HEK293 (cell line): ENCODE measurements around the gene RIPK3.

Experiments
- CTCF ChIA-PET: fragments of 350-600 bp; formaldehyde crosslinking; extraction: SDS; loops from one replicate; lab custom pipeline; 2021; ENCODE audit warnings: antibody characterized with exemption; lab: Yijun Ruan, JAX
- POLR2A ChIA-PET: fragments of 300-600 bp; formaldehyde crosslinking; extraction: SDS; loops from one replicate; lab custom pipeline; 2020; ENCODE audit warnings: antibody characterized with exemption, inconsistent platforms; lab: Yijun Ruan, JAX
- H3K27ac ChIP-seq: fragments of 200-500 bp; sonication (Bioruptor generic); 2 replicates; pipeline ENCODE4 v1.5.1; 2014; ENCODE audit warnings: low read depth, low read length, control low read depth, inconsistent platforms; ENCODE audit errors: extremely low read depth
- H3K36me3 ChIP-seq, 2 experiments: fragments of 200-500 bp in 1 of 2; sonication (Bioruptor generic) in 1 of 2; 1 replicate in 1 of 2; 2 replicates in 1 of 2; pipeline ENCODE4 v1.5.1; 2014 to 2017; ENCODE audit warnings: inconsistent platforms in 2 of 2, low read length in 2 of 2; ENCODE audit not compliant: control insufficient read depth in 2 of 2, insufficient read depth in 1 of 2
- H3K4me1 ChIP-seq: fragments of 200-500 bp; sonication (Bioruptor generic); 2 replicates; pipeline ENCODE4 v1.5.1; 2014; ENCODE audit warnings: mild to moderate bottlenecking, low read length, inconsistent platforms; ENCODE audit not compliant: control insufficient read depth, insufficient read depth
- H3K4me3 ChIP-seq: 2 replicates; pipeline ENCODE4 v1.5.1; 2011; ENCODE audit warnings: low read depth, mild to moderate bottlenecking, control low read depth, low read length, moderate library complexity
- H3K9me3 ChIP-seq: fragments of 200-500 bp; sonication (Bioruptor generic); 2 replicates; pipeline ENCODE4 v1.5.1; 2014; ENCODE audit warnings: low read depth, low read length, inconsistent platforms; ENCODE audit not compliant: control insufficient read depth, insufficient read depth
- GFI1B ChIP-seq: fragments of 450-650 bp; formaldehyde crosslinking; IDR thresholded peaks from 2 replicates; pipeline ENCODE4 v1.5.1; 2016; ENCODE audit warnings: missing biosample characterization, missing genetic modification characterization
- KLF17 ChIP-seq: fragments of 450-650 bp; formaldehyde crosslinking; IDR thresholded peaks from 2 replicates; pipeline ENCODE4 v1.5.1; 2016; ENCODE audit warnings: missing biosample characterization, missing genetic modification characterization
- PRDM10 ChIP-seq: fragments of 450-650 bp; formaldehyde crosslinking; IDR thresholded peaks from 2 replicates; pipeline ENCODE4 v1.5.1; 2016; ENCODE audit warnings: missing biosample characterization, missing genetic modification characterization
- REPIN1 ChIP-seq: fragments of 450-650 bp; formaldehyde crosslinking; IDR thresholded peaks from 2 replicates; pipeline ENCODE4 v1.5.1; 2017; ENCODE audit warnings: missing biosample characterization, missing genetic modification characterization, low read depth
- ZNF112 ChIP-seq: fragments of 450-650 bp; formaldehyde crosslinking; IDR thresholded peaks from 2 replicates; pipeline ENCODE4 v1.5.0; 2017; ENCODE audit warnings: missing biosample characterization, missing genetic modification characterization
- ZNF202 ChIP-seq: fragments of 450-650 bp; formaldehyde crosslinking; IDR thresholded peaks from 2 replicates; pipeline ENCODE4 v1.5.1; 2016; ENCODE audit warnings: missing biosample characterization, missing genetic modification characterization, borderline replicate concordance
- ZNF248 ChIP-seq: fragments of 450-650 bp; formaldehyde crosslinking; IDR thresholded peaks from 2 replicates; pipeline ENCODE4 v1.5.1; 2017; ENCODE audit warnings: missing biosample characterization, missing genetic modification characterization
- ZNF302 ChIP-seq: fragments of 450-650 bp; formaldehyde crosslinking; IDR thresholded peaks from 2 replicates; pipeline ENCODE4 v1.5.1; 2016; ENCODE audit warnings: missing biosample characterization, missing genetic modification characterization, low read depth
- ZNF354C ChIP-seq: fragments of 450-650 bp; formaldehyde crosslinking; IDR thresholded peaks from 2 replicates; pipeline ENCODE4 v1.5.1; 2016; ENCODE audit warnings: missing biosample characterization, missing genetic modification characterization, low read depth, borderline replicate concordance
- ZNF391 ChIP-seq: fragments of 450-650 bp; formaldehyde crosslinking; IDR thresholded peaks from 2 replicates; pipeline ENCODE4 v1.5.1; 2016; ENCODE audit warnings: low read depth, missing biosample characterization, missing genetic modification characterization, borderline replicate concordance
- ZNF394 ChIP-seq: fragments of 450-650 bp; formaldehyde crosslinking; IDR thresholded peaks from 2 replicates; pipeline ENCODE4 v1.5.1; 2016; ENCODE audit warnings: missing biosample characterization, missing genetic modification characterization, mild to moderate bottlenecking, moderate library complexity, borderline replicate concordance
- ZNF510 ChIP-seq: fragments of 450-650 bp; formaldehyde crosslinking; IDR thresholded peaks from 2 replicates; pipeline ENCODE4 v1.5.1; 2018; ENCODE audit warnings: mild to moderate bottlenecking, missing genetic modification characterization, missing biosample characterization; ENCODE audit not compliant: insufficient replicate concordance
- ZNF561 ChIP-seq: fragments of 450-650 bp; IDR thresholded peaks from 2 replicates; pipeline ENCODE4 v1.5.1; 2018; ENCODE audit warnings: missing biosample characterization, missing genetic modification characterization, borderline replicate concordance
- ZNF830 ChIP-seq: fragments of 450-650 bp; IDR thresholded peaks from 2 replicates; pipeline ENCODE4 v1.5.0; 2018; ENCODE audit warnings: missing biosample characterization, missing genetic modification characterization, low read depth, mild to moderate bottlenecking, moderate library complexity
- TF ChIP-seq, protein P1 (sequence below): fragments of 450-650 bp; formaldehyde crosslinking; IDR thresholded peaks from 2 replicates; pipeline ENCODE4 v1.5.1; 2016; ENCODE audit warnings: missing biosample characterization, missing genetic modification characterization, borderline replicate concordance

Gene RIPK3

DNA sequence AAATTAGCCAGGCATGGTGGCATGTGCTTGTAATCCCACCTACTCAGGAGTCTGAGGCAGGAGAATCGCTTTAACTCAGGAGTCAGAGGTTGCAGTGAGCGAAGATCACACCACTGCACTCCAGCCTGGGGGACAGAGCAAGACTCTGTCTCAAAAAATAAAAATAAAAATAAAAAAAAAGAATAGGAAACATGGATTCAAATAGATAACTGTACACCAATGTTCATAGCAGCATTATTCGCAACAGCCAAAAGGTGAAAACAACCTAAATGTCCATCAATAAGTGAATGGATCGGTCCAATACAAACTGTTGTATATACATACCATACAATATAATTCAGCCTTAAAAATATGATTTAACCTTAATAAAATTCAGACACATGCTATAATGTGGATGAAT lies 3.1 kb upstream of the RIPK3 start:
- no peak for TF ChIP-seq ZNF354C (tag by site-specific recombination)
- no peak for TF ChIP-seq ZNF510 (tag by site-specific recombination)
- TF ChIP-seq ZNF394 (tag by site-specific recombination): no peak
- peak; percentile 75 for TF ChIP-seq PRDM10 (tag by site-specific recombination)
- Histone ChIP-seq H3K4me3 (no peak overlapping the region), H3K4me1 (no peaks in the 10 kb centered on the region), H3K27ac (no peak overlapping the region), H3K36me3 (no peaks in the 10 kb centered on the region), H3K9me3 (no peaks in the 10 kb centered on the region)
- ChIA-PET POLR2A (no interaction called here), CTCF (interaction anchor here (1.6 to 2.8 kb wide), 2 partner anchors 9 to 10 kb away, joined by 6 to 17 read pairs; no protein-coding TSS in a partner anchor)

DNA sequence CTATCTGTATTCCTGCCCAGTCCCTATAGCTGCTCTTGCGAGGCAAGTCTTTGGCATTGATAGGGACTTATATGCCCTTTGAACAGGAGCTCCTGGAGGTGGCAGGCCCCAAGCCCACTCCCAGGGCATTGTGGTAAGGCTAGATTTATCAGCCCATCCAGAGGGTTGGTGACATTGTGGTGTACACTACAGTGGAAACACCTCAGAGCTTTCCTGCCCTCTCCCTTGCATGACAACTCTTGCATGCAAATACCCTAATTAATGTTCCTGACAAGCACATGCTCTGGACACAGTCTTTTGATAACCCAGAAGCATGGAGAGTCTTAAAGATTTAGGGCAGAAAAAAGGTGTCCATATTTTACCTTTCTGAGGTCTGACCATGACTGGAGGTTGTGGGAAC lies 815 bp upstream of the RIPK3 start:
- ChIA-PET POLR2A (no interaction called here), CTCF (interaction anchor here (0.7 to 2.2 kb wide), 4 partner anchors 10 to 96 kb away, joined by 3 to 10 read pairs (median 4); no protein-coding TSS in a partner anchor)
- Histone ChIP-seq H3K9me3 (no peaks in the 10 kb centered on the region), H3K36me3 (no peaks in the 10 kb centered on the region), H3K4me3 (no peak overlapping the region), H3K4me1 (no peaks in the 10 kb centered on the region), H3K27ac (no peak overlapping the region)
- TF ChIP-seq GFI1B (tag by site-specific recombination): no peak
- TF ChIP-seq ZNF202 (tag by site-specific recombination): no peak
- TF ChIP-seq KLF17: no peak
- no peak for TF ChIP-seq ZNF561 (tag by site-specific recombination)
- TF ChIP-seq ZNF391 (tag by site-specific recombination): no peak
- TF ChIP-seq ZNF830: no peak
- TF ChIP-seq, protein P1, sequence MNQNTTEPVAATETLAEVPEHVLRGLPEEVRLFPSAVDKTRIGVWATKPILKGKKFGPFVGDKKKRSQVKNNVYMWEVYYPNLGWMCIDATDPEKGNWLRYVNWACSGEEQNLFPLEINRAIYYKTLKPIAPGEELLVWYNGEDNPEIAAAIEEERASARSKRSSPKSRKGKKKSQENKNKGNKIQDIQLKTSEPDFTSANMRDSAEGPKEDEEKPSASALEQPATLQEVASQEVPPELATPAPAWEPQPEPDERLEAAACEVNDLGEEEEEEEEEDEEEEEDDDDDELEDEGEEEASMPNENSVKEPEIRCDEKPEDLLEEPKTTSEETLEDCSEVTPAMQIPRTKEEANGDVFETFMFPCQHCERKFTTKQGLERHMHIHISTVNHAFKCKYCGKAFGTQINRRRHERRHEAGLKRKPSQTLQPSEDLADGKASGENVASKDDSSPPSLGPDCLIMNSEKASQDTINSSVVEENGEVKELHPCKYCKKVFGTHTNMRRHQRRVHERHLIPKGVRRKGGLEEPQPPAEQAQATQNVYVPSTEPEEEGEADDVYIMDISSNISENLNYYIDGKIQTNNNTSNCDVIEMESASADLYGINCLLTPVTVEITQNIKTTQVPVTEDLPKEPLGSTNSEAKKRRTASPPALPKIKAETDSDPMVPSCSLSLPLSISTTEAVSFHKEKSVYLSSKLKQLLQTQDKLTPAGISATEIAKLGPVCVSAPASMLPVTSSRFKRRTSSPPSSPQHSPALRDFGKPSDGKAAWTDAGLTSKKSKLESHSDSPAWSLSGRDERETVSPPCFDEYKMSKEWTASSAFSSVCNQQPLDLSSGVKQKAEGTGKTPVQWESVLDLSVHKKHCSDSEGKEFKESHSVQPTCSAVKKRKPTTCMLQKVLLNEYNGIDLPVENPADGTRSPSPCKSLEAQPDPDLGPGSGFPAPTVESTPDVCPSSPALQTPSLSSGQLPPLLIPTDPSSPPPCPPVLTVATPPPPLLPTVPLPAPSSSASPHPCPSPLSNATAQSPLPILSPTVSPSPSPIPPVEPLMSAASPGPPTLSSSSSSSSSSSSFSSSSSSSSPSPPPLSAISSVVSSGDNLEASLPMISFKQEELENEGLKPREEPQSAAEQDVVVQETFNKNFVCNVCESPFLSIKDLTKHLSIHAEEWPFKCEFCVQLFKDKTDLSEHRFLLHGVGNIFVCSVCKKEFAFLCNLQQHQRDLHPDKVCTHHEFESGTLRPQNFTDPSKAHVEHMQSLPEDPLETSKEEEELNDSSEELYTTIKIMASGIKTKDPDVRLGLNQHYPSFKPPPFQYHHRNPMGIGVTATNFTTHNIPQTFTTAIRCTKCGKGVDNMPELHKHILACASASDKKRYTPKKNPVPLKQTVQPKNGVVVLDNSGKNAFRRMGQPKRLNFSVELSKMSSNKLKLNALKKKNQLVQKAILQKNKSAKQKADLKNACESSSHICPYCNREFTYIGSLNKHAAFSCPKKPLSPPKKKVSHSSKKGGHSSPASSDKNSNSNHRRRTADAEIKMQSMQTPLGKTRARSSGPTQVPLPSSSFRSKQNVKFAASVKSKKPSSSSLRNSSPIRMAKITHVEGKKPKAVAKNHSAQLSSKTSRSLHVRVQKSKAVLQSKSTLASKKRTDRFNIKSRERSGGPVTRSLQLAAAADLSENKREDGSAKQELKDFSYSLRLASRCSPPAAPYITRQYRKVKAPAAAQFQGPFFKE (tag by site-specific recombination): no peak
- no peak for TF ChIP-seq ZNF302 (tag by site-specific recombination)
- no peak for TF ChIP-seq ZNF112 (tag by site-specific recombination)
- no peak for TF ChIP-seq REPIN1 (tag by site-specific recombination)
- no peak for TF ChIP-seq ZNF248 (tag by site-specific recombination)
